ENCODE measurements around the gene ASB17. TPM values are rescaled to one million over a fixed set of nuclear protein-coding genes. Genes with fewer than 3 reads are reported as not detected.

ASB17 gene
- polyA plus RNA-seq, 6 donors from 2014 or later: not detected

- peaks cover 5 to 13% (median 8%) of the 10 kb centered on the region in 3 donors for H3K27me3 Mint-ChIP-seq
- DNase-seq (no peak), ATAC-seq (ENCODE audit: low read depth in 2 of 2) (no peak)
- H3K36me3 Mint-ChIP-seq: no peaks in the 10 kb centered on the region
- H3K4me1 Mint-ChIP-seq: no peaks in the 10 kb centered on the region
- no peak overlapping the region for H3K27ac Mint-ChIP-seq
- peaks cover 0 to 8% (median 0%) of the 10 kb centered on the region in 7 donors for H3K9me3 Mint-ChIP-seq
- no peak overlapping the region for H3K4me3 Mint-ChIP-seq
Observed at GRCh38 chr1:75922698-75923097, 9.5 kb downstream of the ASB17 start.

GRCh38 chr1:75916834-75917233 lies 15.4 kb downstream of the ASB17 start:
- H3K36me3 Mint-ChIP-seq: no peaks in the 10 kb centered on the region
- H3K4me1 Mint-ChIP-seq: no peaks in the 10 kb centered on the region
- no peak for ATAC-seq (ENCODE audit: low read depth in 2 of 2)
- peaks cover 0 to 19% (median 11%) of the 10 kb centered on the region in 3 donors for H3K27me3 Mint-ChIP-seq
- H3K4me3 Mint-ChIP-seq: no peak overlapping the region
- H3K9me3 Mint-ChIP-seq: peaks cover 0 to 5% (median 0%) of the 10 kb centered on the region in 7 donors
- no peak for DNase-seq
- H3K27ac Mint-ChIP-seq: no peak overlapping the region

GRCh38 chr1:75908717-75909152 lies 23.5 kb downstream of the ASB17 start:
- ATAC-seq (ENCODE audit: low read depth in 2 of 2): no peak
- Mint-ChIP-seq H3K9me3 (peaks cover 8 to 33% (median 21%) of the 10 kb centered on the region in 7 donors), H3K4me1 (no peaks in the 10 kb centered on the region), H3K27me3 (peaks cover 5 to 18% (median 11%) of the 10 kb centered on the region in 3 donors), H3K36me3 (peaks cover 5 to 9% of the 10 kb centered on the region in 2 donors), H3K4me3 (no peak overlapping the region), H3K27ac (no peak overlapping the region)
- DNase-seq: no peak

- H3K9me3 Mint-ChIP-seq: peaks cover 0 to 10% (median 0%) of the 10 kb centered on the region in 7 donors
- no peaks in the 10 kb centered on the region for H3K4me1 Mint-ChIP-seq
- peaks cover 0 to 11% (median 10%) of the 10 kb centered on the region in 3 donors for H3K27me3 Mint-ChIP-seq
- ATAC-seq (ENCODE audit: low read depth in 2 of 2) (no peak), DNase-seq (no peak)
- no peak overlapping the region for H3K27ac Mint-ChIP-seq
- H3K36me3 Mint-ChIP-seq: no peaks in the 10 kb centered on the region
- H3K4me3 Mint-ChIP-seq: no peak overlapping the region
Observed at GRCh38 chr1:75901371-75901770, 30.8 kb downstream of the ASB17 start.

- Mint-ChIP-seq H3K27me3 (no peaks in the 10 kb centered on the region), H3K36me3 (no peaks in the 10 kb centered on the region)
Observed at GRCh38 chr1:75884437-75884836, 47.8 kb downstream of the ASB17 start.

GRCh38 chr1:75879985-75880384 lies 52.2 kb downstream of the ASB17 start:
- DNase-seq (no peak), ATAC-seq (ENCODE audit: low read depth in 2 of 2) (no peak)
- H3K4me3 Mint-ChIP-seq: no peak overlapping the region
- no peaks in the 10 kb centered on the region for H3K9me3 Mint-ChIP-seq
- no peaks in the 10 kb centered on the region for H3K27me3 Mint-ChIP-seq
- H3K27ac Mint-ChIP-seq: no peak overlapping the region
- H3K4me1 Mint-ChIP-seq: no peaks in the 10 kb centered on the region
- no peaks in the 10 kb centered on the region for H3K36me3 Mint-ChIP-seq

More at GRCh38 chr1:75884437-75884836, 47.8 kb downstream of the ASB17 start:
- Mint-ChIP-seq H3K4me3 (no peak overlapping the region), H3K4me1 (no peaks in the 10 kb centered on the region), H3K9me3 (no peaks in the 10 kb centered on the region), H3K27ac (no peak overlapping the region)
- no peak for ATAC-seq (ENCODE audit: low read depth in 2 of 2)
- no peak for DNase-seq

- DNase-seq (no peak), ATAC-seq (ENCODE audit: low read depth in 2 of 2) (no peak)
- Mint-ChIP-seq H3K4me1 (no peaks in the 10 kb centered on the region), H3K4me3 (peak overlapping the region in 1 of 8 donors; percentile 10), H3K36me3 (peaks cover 0 to 8% of the 10 kb centered on the region in 2 donors), H3K27ac (no peak overlapping the region), H3K9me3 (peaks cover 0 to 21% (median 10%) of the 10 kb centered on the region in 7 donors), H3K27me3 (no peaks in the 10 kb centered on the region)
Observed at GRCh38 chr1:75870951-75871350, 61.3 kb downstream of the ASB17 start.

Other genes starting within 250 kb of the ASB17 start
- gene ACADM, start 207.7 kb downstream of the ASB17 start, polyA plus RNA-seq (ENCODE audit: low read depth in 6 of 6): 10 to 100 TPM; 58.5 to 89.4 (median 72.7) TPM
- 10 to 100 TPM in 3 of 6 donors, 1 to 10 TPM in 3; 7.3 to 17.3 (median 10.1) TPM for gene RABGGTB, start 146.1 kb downstream of the ASB17 start, polyA plus RNA-seq (ENCODE audit: low read depth in 6 of 6)
- not detected for gene MSH4, start 135.5 kb downstream of the ASB17 start, polyA plus RNA-seq (ENCODE audit: low read depth in 6 of 6)
- gene ST6GALNAC3, start 142.3 kb upstream of the ASB17 start, polyA plus RNA-seq (ENCODE audit: low read depth in 6 of 6): 10 to 100 TPM in 4 of 6 donors, 1 to 10 TPM in 2; 3.8 to 12.9 (median 10.5) TPM